ENCODE results near the gene RASGEF1B. TPM values are rescaled to one million over a fixed set of nuclear protein-coding genes. Genes with fewer than 3 reads are reported as not detected.

The RASGEF1B gene
- total and polyA plus RNA-seq, 4 donors = 8.9 to 57.4 (median 32.1) TPM

- WGBS = 85% methylated on average over 3 of the region's 3 CpGs
- Histone ChIP-seq H3K4me3 (ENCODE audit: low read depth in 1 of 3, low read length in 3 of 3) (no peak overlapping the region), H3K9ac (ENCODE audit: low read depth in 1 of 2, low read length in 2 of 2) (no peak overlapping the region), H3K27me3 (ENCODE audit: control insufficient read depth in 4 of 4, insufficient read depth in 4 of 4, low read length in 3 of 4) (no peaks in the 10 kb centered on the region), H3K27ac (ENCODE audit: low read depth in 1 of 2, low read length in 2 of 2) (no peak overlapping the region), H3K4me1 (ENCODE audit: control insufficient read depth in 4 of 4, insufficient read depth in 4 of 4, low read length in 3 of 4) (no peaks in the 10 kb centered on the region), H3K9me3 (ENCODE audit: control insufficient read depth in 4 of 4, low read length in 3 of 4) (no peaks in the 10 kb centered on the region), H3K36me3 (ENCODE audit: control insufficient read depth in 4 of 4, insufficient read depth in 3 of 4, low read depth in 1 of 4, low read length in 3 of 4) (no peaks in the 10 kb centered on the region)
- no peak for DNase-seq (ENCODE audit: low spot score)
- TF ChIP-seq NR2F2 (IDR thresholded peaks at IDR 0.05) (no peak), CTCF (IDR thresholded peaks at IDR 0.05; ENCODE audit: low read depth, low read length, missing input control) (no peak), FOXA1 (IDR thresholded peaks at IDR 0.05) (no peak), FOXA2 (IDR thresholded peaks at IDR 0.05) (no peak), GABPA (IDR thresholded peaks at IDR 0.05 in 1 of 2, conservative IDR thresholded peaks at IDR 0.05 in 1 of 2) (no peak), RXRA (IDR thresholded peaks at IDR 0.05) (no peak), YY1 (IDR thresholded peaks at IDR 0.05) (no peak), MAX (IDR thresholded peaks at IDR 0.05) (no peak), SP1 (IDR thresholded peaks at IDR 0.05) (no peak)
- TF ChIP-seq, protein P1, sequence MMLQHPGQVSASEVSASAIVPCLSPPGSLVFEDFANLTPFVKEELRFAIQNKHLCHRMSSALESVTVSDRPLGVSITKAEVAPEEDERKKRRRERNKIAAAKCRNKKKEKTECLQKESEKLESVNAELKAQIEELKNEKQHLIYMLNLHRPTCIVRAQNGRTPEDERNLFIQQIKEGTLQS (IDR thresholded peaks at IDR 0.05) = no peak
These were observed 37.5 kb upstream of the RASGEF1B start for GRCh38 chr4:81509191-81509590.

- Histone ChIP-seq H3K9me3 (ENCODE audit: control insufficient read depth in 4 of 4, low read length in 3 of 4) (no peaks in the 10 kb centered on the region), H3K4me1 (ENCODE audit: control insufficient read depth in 4 of 4, insufficient read depth in 4 of 4, low read length in 3 of 4) (no peaks in the 10 kb centered on the region), H3K9ac (ENCODE audit: low read depth in 1 of 2, low read length in 2 of 2) (no peak overlapping the region), H3K4me3 (ENCODE audit: low read depth in 1 of 3, low read length in 3 of 3) (no peak overlapping the region), H3K27ac (ENCODE audit: low read depth in 1 of 2, low read length in 2 of 2) (no peak overlapping the region), H3K36me3 (ENCODE audit: control insufficient read depth in 4 of 4, insufficient read depth in 3 of 4, low read depth in 1 of 4, low read length in 3 of 4) (no peaks in the 10 kb centered on the region), H3K27me3 (ENCODE audit: control insufficient read depth in 4 of 4, insufficient read depth in 4 of 4, low read length in 3 of 4) (no peaks in the 10 kb centered on the region)
- WGBS = 86% methylated on average over 2 of the region's 2 CpGs
- TF ChIP-seq HNF4G (IDR thresholded peaks at IDR 0.05) (no peak), EGR1 (IDR thresholded peaks at IDR 0.05; ENCODE audit: low read depth in 2 of 2) (no peak), TAF1 (conservative IDR thresholded peaks at IDR 0.05) (no peak), RAD21 (IDR thresholded peaks at IDR 0.05) (no peak), YY1 (IDR thresholded peaks at IDR 0.05) (no peak), MAX (IDR thresholded peaks at IDR 0.05) (no peak), SP1 (IDR thresholded peaks at IDR 0.05) (no peak)
- TF ChIP-seq, protein P2, sequence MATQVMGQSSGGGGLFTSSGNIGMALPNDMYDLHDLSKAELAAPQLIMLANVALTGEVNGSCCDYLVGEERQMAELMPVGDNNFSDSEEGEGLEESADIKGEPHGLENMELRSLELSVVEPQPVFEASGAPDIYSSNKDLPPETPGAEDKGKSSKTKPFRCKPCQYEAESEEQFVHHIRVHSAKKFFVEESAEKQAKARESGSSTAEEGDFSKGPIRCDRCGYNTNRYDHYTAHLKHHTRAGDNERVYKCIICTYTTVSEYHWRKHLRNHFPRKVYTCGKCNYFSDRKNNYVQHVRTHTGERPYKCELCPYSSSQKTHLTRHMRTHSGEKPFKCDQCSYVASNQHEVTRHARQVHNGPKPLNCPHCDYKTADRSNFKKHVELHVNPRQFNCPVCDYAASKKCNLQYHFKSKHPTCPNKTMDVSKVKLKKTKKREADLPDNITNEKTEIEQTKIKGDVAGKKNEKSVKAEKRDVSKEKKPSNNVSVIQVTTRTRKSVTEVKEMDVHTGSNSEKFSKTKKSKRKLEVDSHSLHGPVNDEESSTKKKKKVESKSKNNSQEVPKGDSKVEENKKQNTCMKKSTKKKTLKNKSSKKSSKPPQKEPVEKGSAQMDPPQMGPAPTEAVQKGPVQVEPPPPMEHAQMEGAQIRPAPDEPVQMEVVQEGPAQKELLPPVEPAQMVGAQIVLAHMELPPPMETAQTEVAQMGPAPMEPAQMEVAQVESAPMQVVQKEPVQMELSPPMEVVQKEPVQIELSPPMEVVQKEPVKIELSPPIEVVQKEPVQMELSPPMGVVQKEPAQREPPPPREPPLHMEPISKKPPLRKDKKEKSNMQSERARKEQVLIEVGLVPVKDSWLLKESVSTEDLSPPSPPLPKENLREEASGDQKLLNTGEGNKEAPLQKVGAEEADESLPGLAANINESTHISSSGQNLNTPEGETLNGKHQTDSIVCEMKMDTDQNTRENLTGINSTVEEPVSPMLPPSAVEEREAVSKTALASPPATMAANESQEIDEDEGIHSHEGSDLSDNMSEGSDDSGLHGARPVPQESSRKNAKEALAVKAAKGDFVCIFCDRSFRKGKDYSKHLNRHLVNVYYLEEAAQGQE (IDR thresholded peaks at IDR 0.05) = no peak
- no peak for DNase-seq (ENCODE audit: low spot score)
These were observed 36.9 kb upstream of the RASGEF1B start for GRCh38 chr4:81508411-81509185.

Data from liver (tissue), 9 donors.